Measurements from ENCODE around the gene TCERG1L.

TCERG1L gene

GRCh38 chr10:131077031-131077430 is 234.5 kb downstream of the TCERG1L start:
- in situ Hi-C loops (cut with HindIII; ENCODE audit: low sequenced_read_pairs): no loop called here
- H3K4me3 ChIP-seq (ENCODE audit: low read depth, low read length): no peak overlapping the region
- DNase-seq (ENCODE audit: low read depth, low spot score): no peak
- TF ChIP-seq, protein P1, sequence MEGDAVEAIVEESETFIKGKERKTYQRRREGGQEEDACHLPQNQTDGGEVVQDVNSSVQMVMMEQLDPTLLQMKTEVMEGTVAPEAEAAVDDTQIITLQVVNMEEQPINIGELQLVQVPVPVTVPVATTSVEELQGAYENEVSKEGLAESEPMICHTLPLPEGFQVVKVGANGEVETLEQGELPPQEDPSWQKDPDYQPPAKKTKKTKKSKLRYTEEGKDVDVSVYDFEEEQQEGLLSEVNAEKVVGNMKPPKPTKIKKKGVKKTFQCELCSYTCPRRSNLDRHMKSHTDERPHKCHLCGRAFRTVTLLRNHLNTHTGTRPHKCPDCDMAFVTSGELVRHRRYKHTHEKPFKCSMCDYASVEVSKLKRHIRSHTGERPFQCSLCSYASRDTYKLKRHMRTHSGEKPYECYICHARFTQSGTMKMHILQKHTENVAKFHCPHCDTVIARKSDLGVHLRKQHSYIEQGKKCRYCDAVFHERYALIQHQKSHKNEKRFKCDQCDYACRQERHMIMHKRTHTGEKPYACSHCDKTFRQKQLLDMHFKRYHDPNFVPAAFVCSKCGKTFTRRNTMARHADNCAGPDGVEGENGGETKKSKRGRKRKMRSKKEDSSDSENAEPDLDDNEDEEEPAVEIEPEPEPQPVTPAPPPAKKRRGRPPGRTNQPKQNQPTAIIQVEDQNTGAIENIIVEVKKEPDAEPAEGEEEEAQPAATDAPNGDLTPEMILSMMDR (IDR thresholded peaks at IDR 0.05; ENCODE audit: low read depth, low read length): no peak

GRCh38 chr10:131076356-131076755 is 235.2 kb downstream of the TCERG1L start:
- no peak for DNase-seq (ENCODE audit: low read depth, low spot score)
- in situ Hi-C loops (cut with HindIII; ENCODE audit: low sequenced_read_pairs): no loop called here
- H3K4me3 ChIP-seq (ENCODE audit: low read depth, low read length): no peak overlapping the region
- TF ChIP-seq, protein P1 (IDR thresholded peaks at IDR 0.05; ENCODE audit: low read depth, low read length): no peak

DNA sequence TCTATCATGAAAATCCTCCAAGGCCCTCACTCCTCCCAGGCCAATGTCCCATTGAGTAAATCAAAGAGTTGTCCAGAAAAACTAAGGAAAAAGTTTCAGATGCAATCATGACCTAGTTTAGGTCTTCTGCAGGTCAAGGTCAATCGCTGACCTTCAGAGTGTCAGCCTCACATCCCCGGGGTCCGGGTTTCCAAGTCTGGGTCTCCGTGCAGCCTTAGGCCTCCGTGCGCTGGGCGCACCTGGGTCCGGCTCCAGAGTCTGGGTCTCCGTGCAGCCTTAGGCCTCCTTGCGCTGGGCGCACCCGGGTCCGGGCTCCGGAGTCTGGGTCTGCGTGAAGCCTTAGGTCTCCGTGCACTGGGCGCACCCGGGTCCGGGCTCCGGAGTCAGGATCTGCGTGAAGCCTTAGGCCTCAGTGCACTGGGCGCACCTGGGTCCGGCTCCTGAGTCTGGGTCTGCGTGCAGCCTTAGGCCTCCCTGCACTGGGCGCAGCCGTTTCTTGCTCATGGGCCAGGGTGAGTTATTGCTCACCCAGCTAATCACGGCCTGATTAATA is 236.2 kb downstream of the TCERG1L start:
- TF ChIP-seq, protein P1 (IDR thresholded peaks at IDR 0.05; ENCODE audit: low read depth, low read length): no peak
- H3K4me3 ChIP-seq (ENCODE audit: low read depth, low read length): no peak overlapping the region
- DNase-seq (ENCODE audit: low read depth, low spot score): no peak
- in situ Hi-C loops (cut with HindIII; ENCODE audit: low sequenced_read_pairs): no loop called here

GRCh38 chr10:131074682-131075081 is 236.8 kb downstream of the TCERG1L start:
- in situ Hi-C loops (cut with HindIII; ENCODE audit: low sequenced_read_pairs): no loop called here
- DNase-seq (ENCODE audit: low read depth, low spot score): no peak
- TF ChIP-seq, protein P1 (IDR thresholded peaks at IDR 0.05; ENCODE audit: low read depth, low read length): no peak
- no peak overlapping the region for H3K4me3 ChIP-seq (ENCODE audit: low read depth, low read length)

- TF ChIP-seq, protein P1 (IDR thresholded peaks at IDR 0.05; ENCODE audit: low read depth, low read length): no peak
- no peak overlapping the region for H3K4me3 ChIP-seq (ENCODE audit: low read depth, low read length)
- DNase-seq (ENCODE audit: low read depth, low spot score): no peak
- in situ Hi-C loops (cut with HindIII; ENCODE audit: low sequenced_read_pairs): no loop called here
Observed at GRCh38 chr10:131073469-131074035, 238.0 kb downstream of the TCERG1L start.

DNA sequence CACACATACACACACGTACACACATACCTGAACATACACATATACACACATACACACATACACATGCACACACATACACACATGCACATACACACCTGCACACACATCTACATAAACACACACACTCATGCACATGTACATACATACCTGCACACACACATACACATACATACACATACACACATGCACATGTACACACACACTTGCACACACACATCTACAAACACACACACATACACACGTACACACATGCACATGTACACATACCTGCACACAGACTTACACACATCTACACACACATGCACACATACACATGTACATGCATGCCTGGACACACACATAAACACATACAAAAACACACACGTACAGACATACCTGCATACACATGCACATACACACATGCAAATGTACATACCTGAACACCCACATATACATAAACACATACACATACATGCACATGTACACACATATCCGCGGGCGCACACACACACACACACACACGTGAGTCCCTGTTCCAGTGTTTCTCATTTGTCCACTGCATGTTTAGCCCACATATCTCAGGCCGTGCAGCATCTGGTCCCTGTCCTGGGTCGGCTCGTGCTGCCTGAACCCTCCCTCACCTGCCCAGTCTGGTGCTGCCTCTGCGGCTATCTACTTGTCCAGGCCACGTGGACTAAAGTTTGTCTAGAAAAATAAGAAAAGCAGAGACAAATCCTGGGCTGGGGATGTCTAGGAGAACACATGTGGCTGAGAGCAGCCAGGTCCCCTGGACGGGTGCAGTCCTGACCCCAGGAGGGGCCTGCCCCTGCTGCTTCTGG is 238.7 kb downstream of the TCERG1L start:
- DNase-seq (ENCODE audit: low read depth, low spot score): no peak

More for the DNA sequence above, 238.7 kb downstream of the TCERG1L start:
- no peak overlapping the region for H3K4me3 ChIP-seq (ENCODE audit: low read depth, low read length)
- in situ Hi-C loops (cut with HindIII; ENCODE audit: low sequenced_read_pairs): no loop called here
- TF ChIP-seq, protein P1 (IDR thresholded peaks at IDR 0.05; ENCODE audit: low read depth, low read length): no peak
